Small intestine (tissue), 7 donors: ENCODE measurements around the gene OTOS. TPM values are rescaled to one million over a fixed set of nuclear protein-coding genes. Genes with fewer than 3 reads are reported as not detected.

Experiments used
- DNase-seq, 2 donors: peaks; one replicate each; pipeline versions ENCODE4 v3.0.0 to v3.0.0-alpha.2; 2013
- FAIRE-seq: peaks from 2 replicates; lab custom pipeline; 2012; peaks lifted over from hg19 to GRCh38; lab: Jason Lieb, UNC
- H3K27ac ChIP-seq, 3 donors: one replicate each; pipeline ENCODE4 v1.5.1; 2013; ENCODE audit warnings: low read length in 2 of 3, mild to moderate bottlenecking in 2 of 3, control low read depth in 1 of 3, inconsistent platforms in 1 of 3, low read depth in 1 of 3, moderate library complexity in 1 of 3
- H3K27me3 ChIP-seq, 3 donors: one replicate each; pipeline ENCODE4 v1.6.1; 2013; ENCODE audit warnings: low read length in 3 of 3, inconsistent platforms in 1 of 3; ENCODE audit not compliant: control insufficient read depth in 3 of 3, insufficient read depth in 3 of 3
- H3K36me3 ChIP-seq, 3 donors: one replicate each; pipeline ENCODE4 v1.6.1; 2013; ENCODE audit warnings: low read length in 3 of 3, inconsistent platforms in 1 of 3, low read depth in 1 of 3, mild to moderate bottlenecking in 1 of 3, moderate library complexity in 1 of 3; ENCODE audit not compliant: control insufficient read depth in 3 of 3, insufficient read depth in 2 of 3
- H3K4me1 ChIP-seq, 3 donors: one replicate each; pipeline ENCODE4 v1.6.1; 2013; ENCODE audit warnings: low read length in 2 of 3, inconsistent platforms in 1 of 3, low read depth in 1 of 3, mild to moderate bottlenecking in 1 of 3, moderate library complexity in 1 of 3; ENCODE audit not compliant: control insufficient read depth in 3 of 3, insufficient read depth in 2 of 3
- H3K4me3 ChIP-seq, 3 donors: one replicate each; pipeline ENCODE4 v1.5.1; 2013; ENCODE audit warnings: low read length in 3 of 3, control low read depth in 1 of 3, inconsistent platforms in 1 of 3, low read depth in 1 of 3, mild to moderate bottlenecking in 1 of 3, moderate library complexity in 1 of 3
- H3K9me3 ChIP-seq, 2 donors: one replicate each; pipeline ENCODE4 v1.6.1; 2013; ENCODE audit warnings: low read depth in 1 of 2, low read length in 1 of 2; ENCODE audit not compliant: control insufficient read depth in 2 of 2, insufficient read depth in 1 of 2
- WGBS, 3 donors: extraction: QIAGEN DNeasy Blood & Tissue Kit; methylation state at CpG; one replicate each; pipeline ENCODE4 v1.1.7; 2013; 5-methylcytosine and 5-hydroxymethylcytosine counted together
- polyA plus RNA-seq, 4 donors: library from polyadenylated mRNA; stranded (reverse) in 3 of 4; unstranded in 1 of 4; fragments of 200-250 nt in 3 of 4; fragments of 120-200 nt in 1 of 4; gene quantifications; one replicate each; pipeline versions ENCODE4 v1.2.1 to v1.2.3, GENCODE V29; 2013
- donor health status: healthy with polysubstance abuse.
- donor health status: control.
- donor health status: control.
- donor health status: Bipolar disorder and iron deficiency.
- donor health status: healthy.

Gene OTOS
- polyA plus RNA-seq, 4 donors: not detected

- Histone ChIP-seq H3K4me3 (no peak overlapping the region), H3K9me3 (no peaks in the 10 kb centered on the region), H3K27me3 (peaks cover 0 to 3% (median 0%) of the 10 kb centered on the region in 3 donors), H3K36me3 (peaks cover 7 to 49% (median 15%) of the 10 kb centered on the region in 3 donors), H3K27ac (no peak overlapping the region), H3K4me1 (peaks cover 3 to 8% (median 4%) of the 10 kb centered on the region in 3 donors)
- DNase-seq: no peak
- FAIRE-seq: no peak
- 88 to 96% (median 93%) methylated on average over 8 to 10 of the region's 10 CpGs for WGBS, 3 donors
These were observed 7.1 kb downstream of the OTOS start for GRCh38 chr2:240133401-240133800.

- Histone ChIP-seq H3K9me3 (no peaks in the 10 kb centered on the region), H3K4me3 (no peak overlapping the region), H3K27me3 (peaks cover 0 to 3% (median 0%) of the 10 kb centered on the region in 3 donors), H3K4me1 (peaks cover 3 to 8% (median 4%) of the 10 kb centered on the region in 3 donors), H3K27ac (no peak overlapping the region), H3K36me3 (peaks cover 7 to 57% (median 15%) of the 10 kb centered on the region in 3 donors)
- FAIRE-seq (no peak), DNase-seq (no peak)
- 93 to 99% (median 96%) methylated on average over 5 of the region's 5 CpGs for WGBS, 3 donors
These were observed 7.8 kb downstream of the OTOS start for GRCh38 chr2:240132651-240132980.

- Histone ChIP-seq H3K27ac (no peak overlapping the region), H3K27me3 (peaks cover 0 to 3% (median 0%) of the 10 kb centered on the region in 3 donors), H3K9me3 (no peaks in the 10 kb centered on the region), H3K36me3 (peaks cover 7 to 62% (median 15%) of the 10 kb centered on the region in 3 donors), H3K4me1 (peaks cover 3 to 8% (median 4%) of the 10 kb centered on the region in 3 donors), H3K4me3 (no peak overlapping the region)
- DNase-seq: no peak
- WGBS, 3 donors: 89 to 97% (median 93%) methylated on average over 22 of the region's 22 CpGs
- FAIRE-seq: no peak
These were observed 8.4 kb downstream of the OTOS start for GRCh38 chr2:240131941-240132650.

GRCh38 chr2:240131296-240131695 lies 9.2 kb downstream of the OTOS start:
- WGBS, 3 donors: 94 to 96% (median 95%) methylated on average over 16 of the region's 16 CpGs
- DNase-seq (no peak), FAIRE-seq (no peak)
- no peak overlapping the region for H3K27ac ChIP-seq
- no peak overlapping the region for H3K4me3 ChIP-seq
- H3K4me1 ChIP-seq: peaks cover 3 to 8% (median 4%) of the 10 kb centered on the region in 3 donors
- no peaks in the 10 kb centered on the region for H3K27me3 ChIP-seq
- peaks cover 7 to 68% (median 15%) of the 10 kb centered on the region in 3 donors for H3K36me3 ChIP-seq
- peaks cover 0 to under 1% of the 10 kb centered on the region in 2 donors for H3K9me3 ChIP-seq

GRCh38 chr2:240130393-240131195 lies 9.9 kb downstream of the OTOS start:
- WGBS, 3 donors: 91 to 93% (median 92%) methylated on average over 23 of the region's 23 CpGs
- Histone ChIP-seq H3K27me3 (no peaks in the 10 kb centered on the region), H3K4me3 (no peak overlapping the region), H3K9me3 (peaks cover 0 to 4% of the 10 kb centered on the region in 2 donors), H3K27ac (no peak overlapping the region), H3K36me3 (peaks cover 7 to 68% (median 15%) of the 10 kb centered on the region in 3 donors), H3K4me1 (peaks cover 3 to 8% (median 4%) of the 10 kb centered on the region in 3 donors)
- FAIRE-seq: no peak
- no peak for DNase-seq

GRCh38 chr2:240129731-240130392 lies 10.6 kb downstream of the OTOS start:
- no peak overlapping the region for H3K27ac ChIP-seq
- H3K4me1 ChIP-seq: peaks cover 0 to 1% (median 0%) of the 10 kb centered on the region in 3 donors
- FAIRE-seq: no peak
- DNase-seq: no peak
- peaks cover 7 to 68% (median 15%) of the 10 kb centered on the region in 3 donors for H3K36me3 ChIP-seq
- H3K4me3 ChIP-seq: no peak overlapping the region
- 93 to 96% (median 95%) methylated on average over 22 of the region's 22 CpGs for WGBS, 3 donors
- H3K27me3 ChIP-seq: no peaks in the 10 kb centered on the region
- H3K9me3 ChIP-seq: peaks cover 0 to 4% of the 10 kb centered on the region in 2 donors

GRCh38 chr2:240129311-240129710 lies 11.1 kb downstream of the OTOS start:
- Histone ChIP-seq H3K4me3 (no peak overlapping the region), H3K4me1 (no peaks in the 10 kb centered on the region), H3K36me3 (peaks cover 7 to 68% (median 15%) of the 10 kb centered on the region in 3 donors), H3K27me3 (no peaks in the 10 kb centered on the region), H3K27ac (no peak overlapping the region), H3K9me3 (peaks cover 0 to 4% of the 10 kb centered on the region in 2 donors)
- FAIRE-seq (no peak), DNase-seq (no peak)
- 87 to 95% (median 92%) methylated on average over 7 of the region's 7 CpGs for WGBS, 3 donors

GRCh38 chr2:240128608-240129145 lies 11.8 kb downstream of the OTOS start:
- peaks cover 0 to 4% of the 10 kb centered on the region in 2 donors for H3K9me3 ChIP-seq
- no peak overlapping the region for H3K4me3 ChIP-seq
- FAIRE-seq (no peak), DNase-seq (no peak)
- peaks cover 7 to 66% (median 15%) of the 10 kb centered on the region in 3 donors for H3K36me3 ChIP-seq
- H3K4me1 ChIP-seq: no peaks in the 10 kb centered on the region
- H3K27me3 ChIP-seq: no peaks in the 10 kb centered on the region
- H3K27ac ChIP-seq: no peak overlapping the region
- WGBS, 3 donors: 86 to 88% (median 88%) methylated on average over 12 of the region's 12 CpGs
